ENCODE measurements around the gene MRPL12. TPM values are rescaled to one million over a fixed set of nuclear protein-coding genes. Genes with fewer than 3 reads are reported as not detected.

The MRPL12 gene
- total RNA-seq, 1 experiment from 2014 or later, result 140 TPM

DNA sequence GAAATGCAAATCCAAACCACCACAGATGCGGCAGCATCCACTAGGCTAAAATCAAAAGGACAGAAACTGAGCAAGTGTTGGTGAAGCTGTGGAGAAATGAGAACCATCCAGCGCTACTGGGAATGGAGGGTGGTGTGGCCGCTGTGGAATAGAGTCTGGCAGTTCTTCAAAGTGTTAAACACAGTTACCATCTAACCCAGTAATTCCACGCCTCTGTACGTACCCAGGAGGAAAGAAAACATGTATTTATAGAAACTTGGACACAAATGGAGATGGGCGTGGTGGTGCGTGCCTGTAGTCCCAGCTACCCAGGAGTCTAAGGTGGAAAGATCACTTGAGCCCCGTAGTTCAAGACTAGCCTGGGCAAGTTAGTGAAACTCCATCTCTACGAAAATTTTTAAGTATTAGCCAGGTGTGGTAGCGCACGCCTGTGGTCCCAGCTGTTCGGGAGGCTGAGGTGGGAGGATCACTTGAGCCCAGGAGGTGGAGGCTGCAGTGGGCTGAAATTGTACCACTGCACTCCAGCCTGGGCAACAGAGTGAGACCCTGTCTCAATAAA, 20.6 kb downstream of the MRPL12 start:
- H3K4me3 Mint-ChIP-seq, result no peak overlapping the region
- peaks cover 4% of the 10 kb centered on the region for H3K27me3 Mint-ChIP-seq (ENCODE audit: low read depth)
- Histone ChIP-seq H3K9ac (ENCODE audit: extremely low read depth, insufficient read length, low read length) (no peak overlapping the region), H2BK5ac (ENCODE audit: insufficient read length, low read length) (no peak overlapping the region), H4K8ac (replicated peaks; ENCODE audit: insufficient read length, low read depth, low read length) (no peak overlapping the region), H3K18ac (ENCODE audit: insufficient read length, low read depth, low read length) (no peak overlapping the region), H3K4me2 (ENCODE audit: insufficient read depth, insufficient read length, low read length) (no peak overlapping the region), H3K79me2 (ENCODE audit: insufficient read depth, low read length) (no peaks in the 10 kb centered on the region), H3K27ac (ENCODE audit: insufficient read length, low read depth, low read length) (no peak overlapping the region), H3K9me3 (ENCODE audit: control insufficient read depth, low read depth, low read length) (no peaks in the 10 kb centered on the region), H3K23ac (ENCODE audit: insufficient read length, low read depth, low read length) (no peak overlapping the region), H4K91ac (ENCODE audit: insufficient read length, low read depth, low read length) (no peak overlapping the region), H2BK120ac (ENCODE audit: low read depth, low read length, poor library complexity, severe bottlenecking) (no peak overlapping the region), H3K4ac (ENCODE audit: low read depth, low read length) (no peak overlapping the region), H3K23me2 (ENCODE audit: insufficient read length, low read depth, low read length, poor library complexity, severe bottlenecking) (no peaks in the 10 kb centered on the region), H4K5ac (ENCODE audit: insufficient read length, low read depth, low read length) (no peak overlapping the region), H4K20me1 (ENCODE audit: control insufficient read depth, insufficient read depth, insufficient read length) (no peaks in the 10 kb centered on the region), H2AFZ (ENCODE audit: low read length) (no peak overlapping the region), H3K27me3 (ENCODE audit: insufficient read depth, low read length) (no peaks in the 10 kb centered on the region), H2AK5ac (ENCODE audit: insufficient read length, low read length) (no peak overlapping the region), H2BK15ac (ENCODE audit: low read depth, low read length) (no peak overlapping the region), H3K14ac (ENCODE audit: insufficient read depth, low read length) (no peak overlapping the region), H2BK12ac (ENCODE audit: insufficient read length, low read depth, low read length) (no peak overlapping the region), H3K4me1 (ENCODE audit: insufficient read depth, low read length) (no peaks in the 10 kb centered on the region), H3K56ac (ENCODE audit: insufficient read length, low read depth, low read length) (no peak overlapping the region), H3K79me1 (ENCODE audit: insufficient read depth, low read depth, low read length, poor library complexity, severe bottlenecking) (no peaks in the 10 kb centered on the region), H3T11ph (ENCODE audit: low read length) (no peak overlapping the region), H2BK20ac (ENCODE audit: low read depth, low read length, poor library complexity, severe bottlenecking) (no peak overlapping the region)
- peak overlapping the region; percentile 22 to 46 (median 23); a peak in 1 of 7 replicates for H3K27ac Mint-ChIP-seq
- no peak for DNase-seq
- peaks cover 8 to 15% of the 10 kb centered on the region in 2 experiments; a peak in 3 of 4 replicates for H3K4me1 Mint-ChIP-seq
- no CpG with 5 or more reads among the region's 12 CpGs for WGBS (ENCODE audit: extremely low coverage, insufficient read length, low lambda C conversion rate)
- no peaks in the 10 kb centered on the region for H3K9me3 Mint-ChIP-seq
- peaks cover 0 to 8% (median 5%) of the 10 kb centered on the region in 3 experiments; a peak in 4 of 7 replicates for H3K36me3 Mint-ChIP-seq (ENCODE audit: insufficient read depth in 1 of 3, low read depth in 3 of 3)
- TF ChIP-seq, protein P1, sequence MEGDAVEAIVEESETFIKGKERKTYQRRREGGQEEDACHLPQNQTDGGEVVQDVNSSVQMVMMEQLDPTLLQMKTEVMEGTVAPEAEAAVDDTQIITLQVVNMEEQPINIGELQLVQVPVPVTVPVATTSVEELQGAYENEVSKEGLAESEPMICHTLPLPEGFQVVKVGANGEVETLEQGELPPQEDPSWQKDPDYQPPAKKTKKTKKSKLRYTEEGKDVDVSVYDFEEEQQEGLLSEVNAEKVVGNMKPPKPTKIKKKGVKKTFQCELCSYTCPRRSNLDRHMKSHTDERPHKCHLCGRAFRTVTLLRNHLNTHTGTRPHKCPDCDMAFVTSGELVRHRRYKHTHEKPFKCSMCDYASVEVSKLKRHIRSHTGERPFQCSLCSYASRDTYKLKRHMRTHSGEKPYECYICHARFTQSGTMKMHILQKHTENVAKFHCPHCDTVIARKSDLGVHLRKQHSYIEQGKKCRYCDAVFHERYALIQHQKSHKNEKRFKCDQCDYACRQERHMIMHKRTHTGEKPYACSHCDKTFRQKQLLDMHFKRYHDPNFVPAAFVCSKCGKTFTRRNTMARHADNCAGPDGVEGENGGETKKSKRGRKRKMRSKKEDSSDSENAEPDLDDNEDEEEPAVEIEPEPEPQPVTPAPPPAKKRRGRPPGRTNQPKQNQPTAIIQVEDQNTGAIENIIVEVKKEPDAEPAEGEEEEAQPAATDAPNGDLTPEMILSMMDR (conservative IDR thresholded peaks at IDR 0.05), result no peak

Measured in H9 (cell line).